ENCODE measurements around the gene REXO5. TPM values are rescaled to one million over a fixed set of nuclear protein-coding genes. Genes with fewer than 3 reads are reported as not detected.

REXO5 gene
- total and polyA plus RNA-seq, 10 of the 15 experiments (the other 5 are each of a cell fraction or from before 2014, with no cell fraction given) = 3.8 to 15.5 (median 10.1) TPM

DNA sequence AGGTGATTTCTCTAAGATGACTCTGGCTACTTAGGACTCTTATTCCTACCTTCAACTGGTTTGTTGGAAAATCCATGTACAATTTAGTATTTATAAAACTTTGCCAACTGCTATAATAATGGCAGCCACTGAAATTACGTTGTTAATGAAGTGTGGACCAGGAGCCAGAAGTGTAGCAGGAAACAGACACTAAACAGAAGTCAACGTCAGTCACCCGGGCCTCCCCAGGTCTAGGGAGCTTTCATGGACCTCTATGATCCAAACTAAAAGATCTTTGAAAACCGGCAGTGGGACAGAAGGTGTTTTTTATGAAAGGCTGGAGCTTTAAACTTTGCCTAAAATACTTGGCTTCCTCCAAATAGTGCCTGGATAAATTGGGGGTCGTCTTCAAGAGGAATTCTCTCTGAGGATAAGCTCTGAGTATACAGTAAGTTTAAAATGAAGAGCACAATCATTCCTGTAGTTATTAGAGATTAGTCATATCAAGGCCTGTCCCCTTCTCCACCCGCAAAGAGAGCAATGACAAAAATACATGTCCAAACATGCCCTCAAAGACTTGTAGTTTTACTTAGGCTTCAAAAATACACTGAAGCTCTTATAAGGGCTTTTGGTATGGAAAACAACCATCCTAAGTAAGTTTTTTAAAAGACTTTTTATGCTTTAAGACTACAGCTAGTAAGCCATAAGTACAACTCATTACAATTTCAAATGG, 59.2 kb downstream of the REXO5 start (continued):
- TF ChIP-seq PAX5 (IDR thresholded peaks at IDR 0.05; ENCODE audit: borderline replicate concordance, low read depth, low read length) (no peak), YBX1 (IDR thresholded peaks at IDR 0.05) (no peak), NR2C2 (IDR thresholded peaks at IDR 0.05; ENCODE audit: borderline replicate concordance, control insufficient read depth, insufficient read length, low read depth) (no peak), ATF7 (IDR thresholded peaks at IDR 0.05; ENCODE audit: low read depth) (peak; percentile 55; the same call in 1 of the 2 replicates), ZNF217 (IDR thresholded peaks at IDR 0.05) (no peak), IKZF2 (IDR thresholded peaks at IDR 0.05) (peak; percentile 63 to 81), EP300 (IDR thresholded peaks at IDR 0.05; ENCODE audit: borderline replicate concordance in 1 of 2, control insufficient read depth in 1 of 2, low read depth in 2 of 2, low read length in 2 of 2) (peak; percentile 62 to 82), HDGF (IDR thresholded peaks at IDR 0.05) (no peak), ZNF274 (IDR thresholded peaks at IDR 0.05; ENCODE audit: insufficient read depth, insufficient read length) (no peak), ASH2L (IDR thresholded peaks at IDR 0.05; ENCODE audit: borderline replicate concordance, low read depth) (peak; percentile 34; the same call in 1 of the 2 replicates), KLF5 (IDR thresholded peaks at IDR 0.05; ENCODE audit: partially characterized antibody) (no peak), NR2C1 (IDR thresholded peaks at IDR 0.05) (no peak), CREB1 (IDR thresholded peaks at IDR 0.05; ENCODE audit: low read depth) (no peak), WRNIP1 (IDR thresholded peaks at IDR 0.05; ENCODE audit: borderline replicate concordance, low read depth, low read length) (no peak), BHLHE40 (IDR thresholded peaks at IDR 0.05; ENCODE audit: borderline replicate concordance in 1 of 2, low read depth in 2 of 2, low read length in 1 of 2) (no peak), POU2F2 (IDR thresholded peaks at IDR 0.05; ENCODE audit: borderline replicate concordance, low read depth, low read length) (peak; percentile 42; the same call in 1 of the 3 replicates), LARP7 (IDR thresholded peaks at IDR 0.05) (no peak), NFIC (IDR thresholded peaks at IDR 0.05; ENCODE audit: low read depth, low read length) (peak; percentile 95), POLR2AphosphoS2 (IDR thresholded peaks at IDR 0.05; ENCODE audit: low read depth, low read length) (no peak), RB1 (IDR thresholded peaks at IDR 0.05; ENCODE audit: borderline replicate concordance) (no peak), FOXK2 (IDR thresholded peaks at IDR 0.05) (no peak)
- TF ChIP-seq, protein P1, sequence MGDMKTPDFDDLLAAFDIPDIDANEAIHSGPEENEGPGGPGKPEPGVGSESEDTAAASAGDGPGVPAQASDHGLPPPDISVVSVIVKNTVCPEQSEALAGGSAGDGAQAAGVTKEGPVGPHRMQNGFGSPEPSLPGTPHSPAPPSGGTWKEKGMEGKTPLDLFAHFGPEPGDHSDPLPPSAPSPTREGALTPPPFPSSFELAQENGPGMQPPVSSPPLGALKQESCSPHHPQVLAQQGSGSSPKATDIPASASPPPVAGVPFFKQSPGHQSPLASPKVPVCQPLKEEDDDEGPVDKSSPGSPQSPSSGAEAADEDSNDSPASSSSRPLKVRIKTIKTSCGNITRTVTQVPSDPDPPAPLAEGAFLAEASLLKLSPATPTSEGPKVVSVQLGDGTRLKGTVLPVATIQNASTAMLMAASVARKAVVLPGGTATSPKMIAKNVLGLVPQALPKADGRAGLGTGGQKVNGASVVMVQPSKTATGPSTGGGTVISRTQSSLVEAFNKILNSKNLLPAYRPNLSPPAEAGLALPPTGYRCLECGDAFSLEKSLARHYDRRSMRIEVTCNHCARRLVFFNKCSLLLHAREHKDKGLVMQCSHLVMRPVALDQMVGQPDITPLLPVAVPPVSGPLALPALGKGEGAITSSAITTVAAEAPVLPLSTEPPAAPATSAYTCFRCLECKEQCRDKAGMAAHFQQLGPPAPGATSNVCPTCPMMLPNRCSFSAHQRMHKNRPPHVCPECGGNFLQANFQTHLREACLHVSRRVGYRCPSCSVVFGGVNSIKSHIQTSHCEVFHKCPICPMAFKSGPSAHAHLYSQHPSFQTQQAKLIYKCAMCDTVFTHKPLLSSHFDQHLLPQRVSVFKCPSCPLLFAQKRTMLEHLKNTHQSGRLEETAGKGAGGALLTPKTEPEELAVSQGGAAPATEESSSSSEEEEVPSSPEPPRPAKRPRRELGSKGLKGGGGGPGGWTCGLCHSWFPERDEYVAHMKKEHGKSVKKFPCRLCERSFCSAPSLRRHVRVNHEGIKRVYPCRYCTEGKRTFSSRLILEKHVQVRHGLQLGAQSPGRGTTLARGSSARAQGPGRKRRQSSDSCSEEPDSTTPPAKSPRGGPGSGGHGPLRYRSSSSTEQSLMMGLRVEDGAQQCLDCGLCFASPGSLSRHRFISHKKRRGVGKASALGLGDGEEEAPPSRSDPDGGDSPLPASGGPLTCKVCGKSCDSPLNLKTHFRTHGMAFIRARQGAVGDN (IDR thresholded peaks at IDR 0.05) = 0 out of 2 replicates have a peak, but pooled peaks have one; percentile 45
- TF ChIP-seq, protein P2, sequence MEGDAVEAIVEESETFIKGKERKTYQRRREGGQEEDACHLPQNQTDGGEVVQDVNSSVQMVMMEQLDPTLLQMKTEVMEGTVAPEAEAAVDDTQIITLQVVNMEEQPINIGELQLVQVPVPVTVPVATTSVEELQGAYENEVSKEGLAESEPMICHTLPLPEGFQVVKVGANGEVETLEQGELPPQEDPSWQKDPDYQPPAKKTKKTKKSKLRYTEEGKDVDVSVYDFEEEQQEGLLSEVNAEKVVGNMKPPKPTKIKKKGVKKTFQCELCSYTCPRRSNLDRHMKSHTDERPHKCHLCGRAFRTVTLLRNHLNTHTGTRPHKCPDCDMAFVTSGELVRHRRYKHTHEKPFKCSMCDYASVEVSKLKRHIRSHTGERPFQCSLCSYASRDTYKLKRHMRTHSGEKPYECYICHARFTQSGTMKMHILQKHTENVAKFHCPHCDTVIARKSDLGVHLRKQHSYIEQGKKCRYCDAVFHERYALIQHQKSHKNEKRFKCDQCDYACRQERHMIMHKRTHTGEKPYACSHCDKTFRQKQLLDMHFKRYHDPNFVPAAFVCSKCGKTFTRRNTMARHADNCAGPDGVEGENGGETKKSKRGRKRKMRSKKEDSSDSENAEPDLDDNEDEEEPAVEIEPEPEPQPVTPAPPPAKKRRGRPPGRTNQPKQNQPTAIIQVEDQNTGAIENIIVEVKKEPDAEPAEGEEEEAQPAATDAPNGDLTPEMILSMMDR (IDR thresholded peaks at IDR 0.05 in 2 of 3, conservative IDR thresholded peaks at IDR 0.05 in 1 of 3; ENCODE audit: control insufficient read depth in 2 of 3, extremely low read depth in 1 of 3, insufficient read depth in 1 of 3, low read depth in 3 of 3, low read length in 3 of 3) = no peak
- TF ChIP-seq, protein P3, sequence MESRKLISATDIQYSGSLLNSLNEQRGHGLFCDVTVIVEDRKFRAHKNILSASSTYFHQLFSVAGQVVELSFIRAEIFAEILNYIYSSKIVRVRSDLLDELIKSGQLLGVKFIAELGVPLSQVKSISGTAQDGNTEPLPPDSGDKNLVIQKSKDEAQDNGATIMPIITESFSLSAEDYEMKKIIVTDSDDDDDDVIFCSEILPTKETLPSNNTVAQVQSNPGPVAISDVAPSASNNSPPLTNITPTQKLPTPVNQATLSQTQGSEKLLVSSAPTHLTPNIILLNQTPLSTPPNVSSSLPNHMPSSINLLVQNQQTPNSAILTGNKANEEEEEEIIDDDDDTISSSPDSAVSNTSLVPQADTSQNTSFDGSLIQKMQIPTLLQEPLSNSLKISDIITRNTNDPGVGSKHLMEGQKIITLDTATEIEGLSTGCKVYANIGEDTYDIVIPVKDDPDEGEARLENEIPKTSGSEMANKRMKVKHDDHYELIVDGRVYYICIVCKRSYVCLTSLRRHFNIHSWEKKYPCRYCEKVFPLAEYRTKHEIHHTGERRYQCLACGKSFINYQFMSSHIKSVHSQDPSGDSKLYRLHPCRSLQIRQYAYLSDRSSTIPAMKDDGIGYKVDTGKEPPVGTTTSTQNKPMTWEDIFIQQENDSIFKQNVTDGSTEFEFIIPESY (IDR thresholded peaks at IDR 0.05) = no peak
